Mesenchymal stem cell (in vitro differentiated cells and primary cell): ENCODE measurements around the gene TMEM164.
A peak's percentile ranks its signal among the peaks of the same experiment; 100 is the strongest.
"Not testable (repeated sequence)": the region's sequence is repeated elsewhere in the genome, so short reads cannot be mapped to it uniquely, and the experiment has no call there.

Source experiments
- DNase-seq: peaks from one replicate; pipeline ENCODE4 v3.0.0-alpha.2; 2013
- H2AFZ ChIP-seq: one replicate; pipeline ENCODE4 v1.6.1; 2013; ENCODE audit warnings: low read depth, mild to moderate bottlenecking, control low read depth, inconsistent platforms, low read length, moderate library complexity
- H2AK5ac ChIP-seq: 2 replicates; pipeline ENCODE4 v1.6.1; 2013; ENCODE audit warnings: low read length, moderate library complexity, mild to moderate bottlenecking, inconsistent platforms; ENCODE audit not compliant: severe bottlenecking
- H2BK120ac ChIP-seq: one replicate; pipeline ENCODE4 v1.6.1; 2013; ENCODE audit warnings: low read depth, mild to moderate bottlenecking, inconsistent platforms, low read length, moderate library complexity
- H2BK12ac ChIP-seq, 2 experiments: one replicate each; pipeline ENCODE4 v1.6.1; 2013; ENCODE audit warnings: inconsistent platforms in 2 of 2, low read length in 2 of 2, mild to moderate bottlenecking in 2 of 2, moderate library complexity in 2 of 2, control low read depth in 1 of 2
- H2BK15ac ChIP-seq: one replicate; pipeline ENCODE4 v1.6.1; 2013; ENCODE audit warnings: mild to moderate bottlenecking, low read depth, inconsistent platforms; ENCODE audit not compliant: poor library complexity, severe bottlenecking
- H2BK5ac ChIP-seq: 2 replicates; pipeline ENCODE4 v1.6.1; 2013; ENCODE audit warnings: low read depth, mild to moderate bottlenecking, low read length, control low read depth, inconsistent platforms; ENCODE audit not compliant: poor library complexity, severe bottlenecking
- H3K14ac ChIP-seq, 2 experiments: one replicate each; pipeline ENCODE4 v1.6.1; 2013; ENCODE audit warnings: inconsistent platforms in 2 of 2, low read length in 2 of 2, control low read depth in 1 of 2, mild to moderate bottlenecking in 1 of 2, moderate library complexity in 1 of 2
- H3K18ac ChIP-seq, 2 experiments: one replicate each; pipeline ENCODE4 v1.6.1; 2013; ENCODE audit warnings: inconsistent platforms in 2 of 2, low read length in 2 of 2, control low read depth in 1 of 2, low read depth in 1 of 2, mild to moderate bottlenecking in 1 of 2
- H3K23ac ChIP-seq, 2 experiments: one replicate each; pipeline ENCODE4 v1.6.1; 2013; ENCODE audit warnings: inconsistent platforms in 2 of 2, low read length in 2 of 2, mild to moderate bottlenecking in 2 of 2, moderate library complexity in 2 of 2, control low read depth in 1 of 2
- H3K27ac ChIP-seq: 2 replicates; pipeline ENCODE4 v1.5.1; 2013; ENCODE audit warnings: mild to moderate bottlenecking, moderate library complexity, low read length, control low read depth, inconsistent platforms; ENCODE audit not compliant: poor library complexity, severe bottlenecking
- H3K27me3 ChIP-seq, 2 experiments: 2 replicates each; pipeline versions ENCODE4 v1.6.1 to v1.7.0; 2013; ENCODE audit warnings: low read length in 2 of 2, mild to moderate bottlenecking in 2 of 2, moderate library complexity in 2 of 2, control low read depth in 1 of 2, inconsistent platforms in 1 of 2; ENCODE audit not compliant: control insufficient read depth in 1 of 2, insufficient read depth in 1 of 2
- H3K36me3 ChIP-seq, 2 experiments: 2 replicates each; pipeline versions ENCODE4 v1.6.1 to v1.7.0; 2013; ENCODE audit warnings: low read length in 2 of 2, control low read depth in 1 of 2, inconsistent platforms in 1 of 2, low read depth in 1 of 2, mild to moderate bottlenecking in 1 of 2; ENCODE audit not compliant: insufficient read depth in 2 of 2, control insufficient read depth in 1 of 2
- H3K4ac ChIP-seq, 2 experiments: one replicate each; pipeline ENCODE4 v1.6.1; 2013; ENCODE audit warnings: inconsistent platforms in 2 of 2, low read length in 2 of 2, mild to moderate bottlenecking in 2 of 2, moderate library complexity in 2 of 2, control low read depth in 1 of 2, low read depth in 1 of 2
- H3K4me1 ChIP-seq: 2 replicates; pipeline ENCODE4 v1.6.1; 2013; ENCODE audit warnings: low read depth, low read length, control low read depth; ENCODE audit not compliant: control insufficient read depth, insufficient read depth
- H3K4me2 ChIP-seq: 2 replicates; pipeline ENCODE4 v1.6.1; 2013; ENCODE audit warnings: low read length, mild to moderate bottlenecking, inconsistent platforms; ENCODE audit not compliant: poor library complexity, severe bottlenecking
- H3K4me3 ChIP-seq, 2 experiments: 2 replicates each; pipeline versions ENCODE4 v1.5.1 to v1.7.0; 2013; ENCODE audit warnings: low read length in 2 of 2, mild to moderate bottlenecking in 2 of 2, control low read depth in 1 of 2, low read depth in 1 of 2; ENCODE audit not compliant: insufficient read depth in 1 of 2
- H3K79me1 ChIP-seq: replicated peaks from 2 replicates; pipeline ENCODE4 v1.6.1; 2013; ENCODE audit warnings: mild to moderate bottlenecking, control low read depth, low read length, inconsistent platforms; ENCODE audit not compliant: poor library complexity, severe bottlenecking
- H3K9ac ChIP-seq: 2 replicates; pipeline ENCODE4 v1.7.0; 2013; ENCODE audit warnings: mild to moderate bottlenecking, low read length, moderate library complexity
- H3K9me3 ChIP-seq: 2 replicates; pipeline ENCODE4 v1.7.0; 2013; ENCODE audit warnings: mild to moderate bottlenecking, low read length; ENCODE audit not compliant: control insufficient read depth
- H4K8ac ChIP-seq: one replicate; pipeline ENCODE4 v1.6.1; 2013; ENCODE audit warnings: inconsistent platforms, mild to moderate bottlenecking, low read length, moderate library complexity
- H4K91ac ChIP-seq: one replicate; pipeline ENCODE4 v1.6.1; 2013; ENCODE audit warnings: mild to moderate bottlenecking, low read length, inconsistent platforms
- WGBS: methylation state at CpG from one replicate; pipeline ENCODE4 v1.1.7; 2013; ENCODE audit warnings: mixed read lengths; 5-methylcytosine and 5-hydroxymethylcytosine counted together

TMEM164 gene

DNA sequence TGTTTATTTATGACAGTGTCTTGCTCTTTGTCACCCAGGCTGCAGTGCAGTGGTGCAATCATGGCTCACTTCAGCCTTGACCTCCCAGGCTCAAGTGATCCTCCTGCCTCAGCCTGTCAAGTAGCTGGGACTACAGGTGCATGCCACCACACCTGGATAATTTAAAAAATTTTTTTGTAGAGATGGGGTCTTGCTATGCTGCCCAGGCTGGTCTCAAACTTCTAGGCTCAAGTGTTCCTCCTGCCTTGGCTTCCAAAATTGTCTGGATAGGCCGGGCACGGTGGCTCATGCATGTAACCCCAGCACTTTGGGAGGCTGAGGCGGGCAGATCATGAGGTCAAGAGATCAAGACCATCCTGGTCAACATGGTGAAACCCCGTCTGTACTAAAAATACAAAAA, 32.1 kb upstream of the TMEM164 start:
- H3K4me3 ChIP-seq, H3K9ac ChIP-seq, H2BK120ac ChIP-seq, DNase-seq, H2BK12ac ChIP-seq, H3K9me3 ChIP-seq, H3K27me3 ChIP-seq, H4K8ac ChIP-seq, H3K4me1 ChIP-seq, H2BK15ac ChIP-seq, H3K4me2 ChIP-seq, H3K36me3 ChIP-seq, H3K27ac ChIP-seq, H3K14ac ChIP-seq, H3K4ac ChIP-seq, H3K23ac ChIP-seq, H2BK5ac ChIP-seq, H2AK5ac ChIP-seq, H4K91ac ChIP-seq, H2AFZ ChIP-seq, H3K18ac ChIP-seq, H3K79me1 ChIP-seq: not testable (repeated sequence)
- 94% methylated on average over 4 of the region's 4 CpGs for WGBS

GRCh38 chrX:109974906-109975655, 27.8 kb upstream of the TMEM164 start:
- no peaks in the 10 kb centered on the region for H3K79me1 ChIP-seq

DNA sequence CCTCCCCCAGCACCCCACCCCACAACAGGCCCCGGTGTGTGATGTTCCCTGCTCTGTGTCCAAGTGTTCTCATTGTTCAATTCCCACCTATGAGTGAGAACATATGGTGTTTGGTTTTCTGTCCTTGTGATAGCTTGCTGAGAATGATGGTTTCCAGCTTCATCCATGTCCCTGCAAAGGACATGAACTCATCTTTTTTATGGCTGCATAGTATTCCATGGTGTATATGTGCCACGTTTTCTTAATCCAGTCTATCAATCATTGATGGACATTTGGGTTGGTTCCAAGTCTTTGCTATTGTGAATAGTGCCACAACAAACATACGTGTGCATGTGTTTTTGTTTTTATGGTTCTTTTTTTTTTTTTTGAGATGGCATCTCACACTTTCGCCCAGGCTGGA, 17.7 kb upstream of the TMEM164 start:
- H2BK5ac ChIP-seq, H3K36me3 ChIP-seq, H3K4me2 ChIP-seq, H3K4me1 ChIP-seq, H2AFZ ChIP-seq, H3K23ac ChIP-seq, H4K91ac ChIP-seq, H3K9ac ChIP-seq, H3K9me3 ChIP-seq, H3K14ac ChIP-seq, H3K4me3 ChIP-seq, H2AK5ac ChIP-seq, H2BK15ac ChIP-seq, DNase-seq, H3K79me1 ChIP-seq, H3K4ac ChIP-seq, H2BK12ac ChIP-seq, H2BK120ac ChIP-seq, H3K18ac ChIP-seq, H3K27ac ChIP-seq, H4K8ac ChIP-seq: not testable (repeated sequence)
- peaks cover 0 to 18% of the 10 kb centered on the region in 2 experiments for H3K27me3 ChIP-seq
- WGBS = 71% methylated on average over 1 of the region's 4 CpGs

More at GRCh38 chrX:109974906-109975655, 27.8 kb upstream of the TMEM164 start:
- Histone ChIP-seq H3K27me3 (peaks cover 0 to 24% of the 10 kb centered on the region in 2 experiments), H3K9ac (no peak overlapping the region), H3K14ac (no peak overlapping the region), H3K4me2 (no peak overlapping the region), H2BK5ac (no peak overlapping the region), H2AK5ac (no peak overlapping the region), H2BK12ac (no peak overlapping the region), H3K4me1 (no peaks in the 10 kb centered on the region), H3K4ac (no peak overlapping the region), H3K4me3 (no peak overlapping the region), H2BK15ac (no peak overlapping the region), H3K18ac (no peak overlapping the region), H3K36me3 (no peaks in the 10 kb centered on the region), H3K23ac (no peak overlapping the region), H3K27ac (no peak overlapping the region), H2AFZ (no peak overlapping the region), H4K8ac (no peak overlapping the region), H4K91ac (no peak overlapping the region), H3K9me3 (no peaks in the 10 kb centered on the region), H2BK120ac (no peak overlapping the region)
- no CpG with 5 or more reads among the region's 1 CpG for WGBS
- peak; percentile 22 for DNase-seq

- DNase-seq = no peak
- H4K8ac ChIP-seq = no peak overlapping the region
- no peak overlapping the region for H3K14ac ChIP-seq
- H3K27ac ChIP-seq = no peak overlapping the region
- no peak overlapping the region for H3K4me2 ChIP-seq
- no peak overlapping the region for H2BK15ac ChIP-seq
- no peak overlapping the region for H3K9ac ChIP-seq
- peaks cover 0 to 30% of the 10 kb centered on the region in 2 experiments for H3K27me3 ChIP-seq
- H2AK5ac ChIP-seq = no peak overlapping the region
- no peak overlapping the region for H3K4me3 ChIP-seq
- H3K18ac ChIP-seq = no peak overlapping the region
- no peak overlapping the region for H2BK5ac ChIP-seq
- H4K91ac ChIP-seq = no peak overlapping the region
- H2BK12ac ChIP-seq = no peak overlapping the region
- no peaks in the 10 kb centered on the region for H3K79me1 ChIP-seq
- H3K9me3 ChIP-seq = no peaks in the 10 kb centered on the region
- no peak overlapping the region for H3K4ac ChIP-seq
- H3K23ac ChIP-seq = no peak overlapping the region
- H2BK120ac ChIP-seq = no peak overlapping the region
- 83% methylated on average over 2 of the region's 2 CpGs for WGBS
- H2AFZ ChIP-seq = no peak overlapping the region
- H3K4me1 ChIP-seq = no peaks in the 10 kb centered on the region
- H3K36me3 ChIP-seq = no peaks in the 10 kb centered on the region
Observed at GRCh38 chrX:109987884-109988283, 15.0 kb upstream of the TMEM164 start.
